A673 (cell line): ENCODE data around the gene GAGE10. TPM values are rescaled to one million over a fixed set of nuclear protein-coding genes. Genes with fewer than 3 reads are reported as not detected.
A peak's percentile ranks its signal among the peaks of the same experiment; 100 is the strongest.

Experiments
- BruUV-seq: library from RNA; stranded (reverse); fragments of 400-500 nt; replicated peaks from 2 replicates; lab custom pipeline; 2021; lab: Mats Ljungman, UMichigan
- CTCF ChIA-PET: fragments of 300-600 bp; sonication (Branson Sonifier 250); formaldehyde crosslinking; loops from one replicate; lab custom pipeline; 2022; ENCODE audit warnings: antibody characterized with exemption; lab: Charles Lee
- POLR2A ChIA-PET: fragments of 300-600 bp; sonication (Branson Sonifier 250); formaldehyde crosslinking; loops from one replicate; lab custom pipeline; 2022; ENCODE audit warnings: antibody characterized with exemption; ENCODE audit not compliant: low non-redundant PET; lab: Charles Lee
- DNase-seq: peaks from one replicate; pipeline ENCODE4 v3.0.0-alpha.2; 2015; ENCODE audit warnings: low spot score
- H3K27ac ChIP-seq: fragments of 200-600 bp; sonication (generic); 2 replicates; pipeline ENCODE4 v1.5.1; 2016; ENCODE audit warnings: mixed run types, low read depth, mild to moderate bottlenecking, mixed read lengths, antibody characterized with exemption, low read length; ENCODE audit not compliant: poor library complexity, severe bottlenecking
- H3K27me3 ChIP-seq: fragments of 200-600 bp; sonication (generic); replicated peaks from 2 replicates; pipeline ENCODE4 v1.6.1; 2017; ENCODE audit warnings: mixed run types, low read depth, mild to moderate bottlenecking, mixed read lengths, antibody characterized with exemption, low read length; ENCODE audit not compliant: insufficient read depth, poor library complexity
- H3K36me3 ChIP-seq: fragments of 200-600 bp; sonication (generic); 2 replicates; pipeline ENCODE4 v1.6.1; 2016; ENCODE audit warnings: mixed run types, mild to moderate bottlenecking, mixed read lengths, antibody characterized with exemption, low read length; ENCODE audit not compliant: insufficient read depth, poor library complexity, severe bottlenecking
- H3K4me1 ChIP-seq: fragments of 200-600 bp; sonication (generic); 2 replicates; pipeline ENCODE4 v1.6.1; 2017; ENCODE audit warnings: mixed run types, mild to moderate bottlenecking, mixed read lengths, antibody characterized with exemption, low read length; ENCODE audit not compliant: insufficient read depth, poor library complexity, severe bottlenecking
- H3K4me3 ChIP-seq: fragments of 200-600 bp; sonication (generic); 2 replicates; pipeline ENCODE4 v1.5.1; 2016; ENCODE audit warnings: low read depth, mixed run types, mild to moderate bottlenecking, mixed read lengths, low read length; ENCODE audit not compliant: poor library complexity, severe bottlenecking
- H3K9me3 ChIP-seq: fragments of 200-600 bp; sonication (generic); 2 replicates; pipeline ENCODE4 v1.6.1; 2016; ENCODE audit warnings: mixed run types, low read depth, mild to moderate bottlenecking, mixed read lengths, antibody characterized with exemption, low read length; ENCODE audit not compliant: poor library complexity, severe bottlenecking
- CTCF ChIP-seq: fragments of 300-800, 200-600 bp; sonication (generic); conservative IDR thresholded peaks from 2 replicates; pipeline ENCODE4 v1.5.1; 2017; ENCODE audit warnings: low read depth, mild to moderate bottlenecking, antibody characterized with exemption, low read length, moderate library complexity, mixed read lengths
- EZH2 ChIP-seq: fragments of 200-600 bp; sonication (generic); IDR thresholded peaks from 2 replicates; pipeline ENCODE4 v1.6.1; 2017; ENCODE audit warnings: borderline replicate concordance, low read depth, mild to moderate bottlenecking, mixed read lengths, antibody characterized with exemption, low read length; ENCODE audit not compliant: poor library complexity, severe bottlenecking
- intact Hi-C: fragments of 100-400 bp; cut with micrococcal nuclease; formaldehyde crosslinking; loops from one replicate; pipeline ENCODE4 v1.10.0; 2022; ENCODE audit not compliant: unreplicated experiment
- total RNA-seq: library from RNA; stranded (reverse); gene quantifications from 2 replicates; pipeline ENCODE4 v1.2.3, GENCODE V29; 2021

Gene GAGE10
- total RNA-seq, 1 experiment from 2014 or later = not detected

GRCh38 chrX:49264460-49264859 lies 39.0 kb upstream of the GAGE10 start, which contains the start of gene FOXP3:
Gene FOXP3 (minus strand): TSS chrX:49264710. CDS start chrX:49258505, 6,205 bp downstream.
- POLR2A ChIA-PET = no interaction called here
- TF ChIP-seq CTCF (no peak), EZH2 (no peak)
- H3K27me3 ChIP-seq = no peaks in the 10 kb centered on the region
- intact Hi-C loops = no loop called here
- CTCF ChIA-PET = no interaction called here
- no TSS peak for BruUV-seq
- no peaks in the 10 kb centered on the region for H3K9me3 ChIP-seq
- no peaks in the 10 kb centered on the region for H3K4me1 ChIP-seq
- no peak for DNase-seq
- no peak within 1 kb of the TSS for H3K4me3 ChIP-seq
- H3K36me3 ChIP-seq = no peaks in the 10 kb centered on the region
- H3K27ac ChIP-seq = no peak within 1 kb of the TSS

- Histone ChIP-seq H3K4me3 (no peak overlapping the region), H3K27ac (no peak overlapping the region), H3K9me3 (no peaks in the 10 kb centered on the region), H3K4me1 (peaks cover 7% of the 10 kb centered on the region), H3K36me3 (no peaks in the 10 kb centered on the region), H3K27me3 (no peaks in the 10 kb centered on the region)
- ChIA-PET CTCF (no interaction called here), POLR2A (no interaction called here)
- no peak for DNase-seq
- BruUV-seq = no TSS peak
- TF ChIP-seq CTCF (no peak), EZH2 (no peak)
- intact Hi-C loops = no loop called here
Observed at GRCh38 chrX:49266523-49267445, 36.7 kb upstream of the GAGE10 start.

GRCh38 chrX:49268702-49269009 lies 34.8 kb upstream of the GAGE10 start:
- H3K27me3 ChIP-seq = no peaks in the 10 kb centered on the region
- intact Hi-C loops = no loop called here
- peak overlapping the region; percentile 97 for H3K27ac ChIP-seq
- TF ChIP-seq EZH2 (no peak), CTCF (no peak)
- POLR2A ChIA-PET = interaction anchor here (0.6 to 0.9 kb wide), 2 partner anchors 78 to 467 kb away, joined by 3 to 4 read pairs; partner anchors contain the start of gene HDAC6
- H3K4me1 ChIP-seq = peaks cover 11% of the 10 kb centered on the region
- no peaks in the 10 kb centered on the region for H3K36me3 ChIP-seq
- H3K9me3 ChIP-seq = no peaks in the 10 kb centered on the region
- BruUV-seq = TSS peak; percentile 99
- peak overlapping the region; percentile 63 for H3K4me3 ChIP-seq
- CTCF ChIA-PET = no interaction called here
- DNase-seq = no peak
